ENCODE data around the gene ERBB4.
"Not testable (repeated sequence)": the region's sequence is repeated elsewhere in the genome, so short reads cannot be mapped to it uniquely, and the experiment has no call there.

DNA sequence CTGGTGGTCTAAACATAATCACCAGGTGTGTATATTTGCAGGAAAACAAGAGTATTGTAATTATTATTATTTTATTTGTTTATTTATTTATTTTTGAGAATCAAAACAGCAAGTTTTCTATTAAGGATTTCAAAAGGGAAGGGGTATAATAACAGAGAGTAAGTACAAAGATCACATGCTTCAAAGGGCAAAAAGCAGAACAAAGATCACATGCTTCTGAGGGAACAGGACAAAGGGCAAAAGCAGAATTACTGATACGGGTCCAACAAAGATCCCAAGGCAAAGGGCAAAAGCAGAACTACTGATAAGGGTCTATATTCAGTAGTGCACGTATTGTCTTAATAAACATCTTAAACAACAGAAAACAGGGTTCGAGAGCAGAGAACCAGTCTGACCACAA is 528.3 kb downstream of the ERBB4 start:
- TF ChIP-seq POLR2A (IDR thresholded peaks at IDR 0.05), result not testable (repeated sequence)
- TF ChIP-seq, protein P1, sequence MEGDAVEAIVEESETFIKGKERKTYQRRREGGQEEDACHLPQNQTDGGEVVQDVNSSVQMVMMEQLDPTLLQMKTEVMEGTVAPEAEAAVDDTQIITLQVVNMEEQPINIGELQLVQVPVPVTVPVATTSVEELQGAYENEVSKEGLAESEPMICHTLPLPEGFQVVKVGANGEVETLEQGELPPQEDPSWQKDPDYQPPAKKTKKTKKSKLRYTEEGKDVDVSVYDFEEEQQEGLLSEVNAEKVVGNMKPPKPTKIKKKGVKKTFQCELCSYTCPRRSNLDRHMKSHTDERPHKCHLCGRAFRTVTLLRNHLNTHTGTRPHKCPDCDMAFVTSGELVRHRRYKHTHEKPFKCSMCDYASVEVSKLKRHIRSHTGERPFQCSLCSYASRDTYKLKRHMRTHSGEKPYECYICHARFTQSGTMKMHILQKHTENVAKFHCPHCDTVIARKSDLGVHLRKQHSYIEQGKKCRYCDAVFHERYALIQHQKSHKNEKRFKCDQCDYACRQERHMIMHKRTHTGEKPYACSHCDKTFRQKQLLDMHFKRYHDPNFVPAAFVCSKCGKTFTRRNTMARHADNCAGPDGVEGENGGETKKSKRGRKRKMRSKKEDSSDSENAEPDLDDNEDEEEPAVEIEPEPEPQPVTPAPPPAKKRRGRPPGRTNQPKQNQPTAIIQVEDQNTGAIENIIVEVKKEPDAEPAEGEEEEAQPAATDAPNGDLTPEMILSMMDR (IDR thresholded peaks at IDR 0.05), result not testable (repeated sequence)

Data from ovary (tissue), 3 donors.